ENCODE results near the gene MTNR1A. TPM values are rescaled to one million over a fixed set of nuclear protein-coding genes. Genes with fewer than 3 reads are reported as not detected.

The MTNR1A gene
- total RNA-seq: not detected in 2 replicates

DNA sequence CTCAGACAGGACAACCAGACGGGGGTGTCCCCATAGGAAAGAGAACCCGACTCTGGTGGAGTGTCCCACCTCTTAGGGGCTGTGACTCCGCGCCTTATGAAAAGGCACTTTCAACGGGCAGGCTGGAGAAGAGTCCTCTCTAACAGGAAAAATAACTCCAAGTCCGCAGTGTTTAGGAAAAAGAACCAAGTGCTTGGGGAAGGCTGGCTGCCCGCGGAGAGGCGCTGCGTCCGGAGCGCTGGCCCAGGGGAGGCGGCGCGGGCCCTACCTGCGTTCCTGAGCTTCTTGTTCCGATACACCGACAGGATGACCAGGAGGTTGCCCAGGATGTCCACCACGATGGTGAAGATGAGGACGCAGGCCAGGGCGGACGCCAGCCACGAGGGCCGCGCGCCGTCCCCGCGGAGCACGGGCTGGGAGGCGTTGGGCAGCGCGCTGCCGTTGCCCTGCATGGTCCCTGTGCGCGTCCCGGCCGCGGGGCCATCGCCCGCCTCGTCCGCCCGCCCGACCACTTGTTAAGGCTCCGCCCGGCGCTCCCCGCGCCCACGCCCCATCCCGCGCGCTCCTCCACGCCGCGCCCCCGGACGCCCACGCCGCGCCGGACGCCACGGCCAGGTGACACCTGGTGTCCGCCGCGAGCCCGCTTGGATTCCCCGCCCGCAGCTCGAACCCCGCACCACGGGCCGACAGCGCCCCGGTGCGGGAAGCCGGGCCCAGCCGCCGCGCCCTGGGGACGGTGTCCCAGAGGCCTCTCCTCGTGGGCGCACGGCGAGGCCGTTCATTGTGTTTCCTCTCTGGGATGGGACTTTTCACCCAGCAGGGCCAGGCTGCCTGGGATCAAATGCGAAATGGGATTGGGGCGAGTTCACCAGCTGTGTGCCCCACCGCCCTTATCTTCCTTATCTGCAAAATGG is at the start of gene MTNR1A:
Gene MTNR1A, minus strand, starts transcription at position 654 of the 914 bp plus-strand sequence. Its CDS starts 202 bp downstream, at position 452.

Other genes starting within 250 kb of the MTNR1A start
- gene FAT1, start 168.3 kb upstream of the MTNR1A start, total RNA-seq: 76.7 and 159 TPM in 2 replicates